ENCODE measurements around the gene ROPN1. TPM values are rescaled to one million over a fixed set of nuclear protein-coding genes. Genes with fewer than 3 reads are reported as not detected.
"Not testable (repeated sequence)": the region's sequence is repeated elsewhere in the genome, so short reads cannot be mapped to it uniquely, and the experiment has no call there.

Gene ROPN1
- total RNA-seq, 1 experiment from 2014 or later: not detected

DNA sequence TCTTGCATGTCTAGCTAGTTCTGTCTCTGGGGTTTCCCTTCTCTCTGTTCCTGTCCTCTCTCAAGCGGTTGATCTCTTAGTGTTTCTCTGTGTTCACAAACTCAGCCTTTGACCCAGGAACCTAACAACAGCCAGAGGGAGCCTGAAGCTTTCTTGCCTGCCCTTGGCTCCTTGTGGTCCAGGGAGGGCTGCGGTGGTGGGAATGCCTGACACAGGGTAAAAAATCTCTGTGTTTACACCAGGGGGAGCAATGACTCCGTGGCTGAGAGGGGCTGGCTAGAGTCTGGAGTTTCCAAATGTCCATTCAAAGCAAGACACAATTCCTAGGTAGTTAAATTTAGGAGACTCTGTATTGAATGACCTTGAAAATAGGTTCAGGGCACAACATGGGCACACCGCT is 24.6 kb upstream of the ROPN1 start:
- intact Hi-C loops (cut with micrococcal nuclease; ENCODE audit: unreplicated experiment): loop anchor here (1.0 kb wide), 4 partner anchors 63 to 534 kb away; no protein-coding TSS in a partner anchor
- H3K27me3 ChIP-seq (replicated peaks; ENCODE audit: control insufficient read depth, insufficient read depth, low read length); H3K36me3 ChIP-seq (ENCODE audit: control insufficient read depth, insufficient read depth, low read length); H3K9me3 Mint-ChIP-seq (ENCODE audit: unreplicated experiment); H3K4me1 Mint-ChIP-seq (ENCODE audit: low read depth, unreplicated experiment); H3K36me3 Mint-ChIP-seq (ENCODE audit: insufficient read depth, unreplicated experiment); BruUV-seq (replicated peaks); H3K4me1 ChIP-seq; H3K4me3 Mint-ChIP-seq (ENCODE audit: unreplicated experiment); H3K4me3 ChIP-seq (ENCODE audit: low read depth, low read length); H3K27ac Mint-ChIP-seq (ENCODE audit: unreplicated experiment); H3K9me3 ChIP-seq; POLR2A ChIA-PET: not testable (repeated sequence)
- TF ChIP-seq, protein P1, sequence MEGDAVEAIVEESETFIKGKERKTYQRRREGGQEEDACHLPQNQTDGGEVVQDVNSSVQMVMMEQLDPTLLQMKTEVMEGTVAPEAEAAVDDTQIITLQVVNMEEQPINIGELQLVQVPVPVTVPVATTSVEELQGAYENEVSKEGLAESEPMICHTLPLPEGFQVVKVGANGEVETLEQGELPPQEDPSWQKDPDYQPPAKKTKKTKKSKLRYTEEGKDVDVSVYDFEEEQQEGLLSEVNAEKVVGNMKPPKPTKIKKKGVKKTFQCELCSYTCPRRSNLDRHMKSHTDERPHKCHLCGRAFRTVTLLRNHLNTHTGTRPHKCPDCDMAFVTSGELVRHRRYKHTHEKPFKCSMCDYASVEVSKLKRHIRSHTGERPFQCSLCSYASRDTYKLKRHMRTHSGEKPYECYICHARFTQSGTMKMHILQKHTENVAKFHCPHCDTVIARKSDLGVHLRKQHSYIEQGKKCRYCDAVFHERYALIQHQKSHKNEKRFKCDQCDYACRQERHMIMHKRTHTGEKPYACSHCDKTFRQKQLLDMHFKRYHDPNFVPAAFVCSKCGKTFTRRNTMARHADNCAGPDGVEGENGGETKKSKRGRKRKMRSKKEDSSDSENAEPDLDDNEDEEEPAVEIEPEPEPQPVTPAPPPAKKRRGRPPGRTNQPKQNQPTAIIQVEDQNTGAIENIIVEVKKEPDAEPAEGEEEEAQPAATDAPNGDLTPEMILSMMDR (IDR thresholded peaks at IDR 0.05; ENCODE audit: insufficient read depth in 1 of 2, low read depth in 1 of 2, low read length in 1 of 2, severe bottlenecking in 1 of 2, unreplicated experiment in 1 of 2): peak; percentile 50 to 60
- peaks cover 23% of the 10 kb centered on the region for H3K27me3 Mint-ChIP-seq (ENCODE audit: insufficient read depth, unreplicated experiment)
- CTCF ChIA-PET: interaction anchor here (0.8 to 1.5 kb wide), 4 partner anchors 15 to 264 kb away, joined by 3 to 10 read pairs (median 6); partner anchors contain the start of gene KALRN
- peak; percentile 65 to 74 for DNase-seq

DNA sequence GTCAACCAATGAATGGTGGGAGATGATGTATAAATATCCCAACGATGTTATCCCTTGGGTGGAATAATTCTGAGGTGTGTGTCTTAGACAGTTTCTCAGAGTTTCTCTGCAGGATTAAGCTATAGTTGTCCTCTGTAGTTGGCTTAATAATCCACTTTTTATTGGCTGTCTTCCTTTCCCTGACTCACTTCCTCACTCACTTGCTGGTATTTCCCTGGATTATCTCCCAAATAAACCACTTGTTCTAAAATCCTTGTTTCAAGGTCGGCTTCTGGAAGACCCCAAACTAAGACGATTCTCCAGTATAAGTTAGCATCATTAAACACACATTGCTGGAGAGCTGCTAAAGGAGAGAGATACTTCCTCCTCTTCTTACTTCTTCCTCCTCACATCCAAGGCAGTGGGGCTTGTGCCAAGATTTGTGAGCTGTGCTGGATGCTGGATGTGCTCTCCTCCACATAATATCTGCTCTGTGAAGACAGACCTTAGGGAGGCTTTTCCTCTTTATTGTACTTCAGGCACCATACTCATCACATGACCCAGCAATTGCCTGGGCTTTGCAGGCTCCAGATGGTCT is 22.5 kb upstream of the ROPN1 start:
- peaks cover 6% of the 10 kb centered on the region for H3K4me1 Mint-ChIP-seq (ENCODE audit: low read depth, unreplicated experiment)
- ChIA-PET CTCF (no interaction called here), POLR2A (no interaction called here)
- no peaks in the 10 kb centered on the region for H3K4me1 ChIP-seq
- H3K36me3 Mint-ChIP-seq (ENCODE audit: insufficient read depth, unreplicated experiment): no peaks in the 10 kb centered on the region
- BruUV-seq (replicated peaks): no TSS peak
- TF ChIP-seq, protein P1 (IDR thresholded peaks at IDR 0.05; ENCODE audit: insufficient read depth in 1 of 2, low read depth in 1 of 2, low read length in 1 of 2, severe bottlenecking in 1 of 2, unreplicated experiment in 1 of 2): no peak
- H3K4me3 Mint-ChIP-seq (ENCODE audit: unreplicated experiment): no peak overlapping the region
- H3K36me3 ChIP-seq (ENCODE audit: control insufficient read depth, insufficient read depth, low read length): no peaks in the 10 kb centered on the region
- peaks cover 19% of the 10 kb centered on the region for H3K27me3 Mint-ChIP-seq (ENCODE audit: insufficient read depth, unreplicated experiment)
- H3K27me3 ChIP-seq (replicated peaks; ENCODE audit: control insufficient read depth, insufficient read depth, low read length): no peaks in the 10 kb centered on the region
- no peak overlapping the region for H3K4me3 ChIP-seq (ENCODE audit: low read depth, low read length)
- no peak for DNase-seq
- H3K9me3 Mint-ChIP-seq (ENCODE audit: unreplicated experiment): no peaks in the 10 kb centered on the region
- H3K27ac Mint-ChIP-seq (ENCODE audit: unreplicated experiment): no peak overlapping the region
- H3K9me3 ChIP-seq: no peaks in the 10 kb centered on the region
- intact Hi-C loops (cut with micrococcal nuclease; ENCODE audit: unreplicated experiment): no loop called here

DNA sequence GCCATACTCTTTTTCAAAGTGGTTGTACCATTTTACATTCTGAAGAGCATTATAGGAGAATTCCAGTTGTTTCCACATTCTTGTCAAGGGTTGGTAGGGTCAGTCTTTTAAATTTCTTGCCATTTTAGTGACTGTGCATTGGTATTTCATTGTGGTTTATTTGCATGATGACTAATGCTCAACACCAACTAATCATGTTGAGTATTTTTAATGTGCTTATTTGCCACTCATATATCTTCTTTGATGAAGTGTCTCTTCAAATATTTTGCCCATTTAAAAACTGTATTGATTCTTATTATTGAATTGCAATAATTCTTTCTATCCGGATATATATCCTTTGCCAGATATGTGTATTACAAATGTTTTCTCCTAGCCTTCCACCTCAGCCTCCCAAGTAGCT is 16.4 kb upstream of the ROPN1 start:
- CTCF ChIA-PET; H3K9me3 Mint-ChIP-seq (ENCODE audit: unreplicated experiment); H3K4me3 ChIP-seq (ENCODE audit: low read depth, low read length); POLR2A ChIA-PET; BruUV-seq (replicated peaks); H3K27me3 ChIP-seq (replicated peaks; ENCODE audit: control insufficient read depth, insufficient read depth, low read length); H3K4me1 ChIP-seq; H3K4me1 Mint-ChIP-seq (ENCODE audit: low read depth, unreplicated experiment); H3K27ac Mint-ChIP-seq (ENCODE audit: unreplicated experiment); H3K4me3 Mint-ChIP-seq (ENCODE audit: unreplicated experiment); DNase-seq; H3K9me3 ChIP-seq; H3K36me3 Mint-ChIP-seq (ENCODE audit: insufficient read depth, unreplicated experiment); intact Hi-C loops (cut with micrococcal nuclease; ENCODE audit: unreplicated experiment); H3K36me3 ChIP-seq (ENCODE audit: control insufficient read depth, insufficient read depth, low read length): not testable (repeated sequence)
- H3K27me3 Mint-ChIP-seq (ENCODE audit: insufficient read depth, unreplicated experiment): peaks cover 14% of the 10 kb centered on the region

Data from Caco-2 (cell line).